ENCODE data around the gene TRIM34. TPM values are rescaled to one million over a fixed set of nuclear protein-coding genes. Genes with fewer than 3 reads are reported as not detected.
A peak's percentile ranks its signal among the peaks of the same experiment; 100 is the strongest.

TRIM34 gene
- total and polyA plus RNA-seq, 10 of the 15 experiments (the other 5 are each of a cell fraction or from before 2014, with no cell fraction given): 16.7 to 51.4 (median 21.5) TPM

GRCh38 chr11:5690216-5690615 is 65.4 kb downstream of the TRIM34 start (continued):
- TF ChIP-seq ZBTB4 (CRISPR knock-in tag; IDR thresholded peaks at IDR 0.05): no peak

- peak overlapping the region; percentile 80 for H3K4me2 ChIP-seq (ENCODE audit: control insufficient read depth, insufficient read depth)
- FAIRE-seq: no peak
- SMC1A ChIA-PET (ENCODE audit: uncharacterized antibody, unreplicated experiment): interaction anchor here (1.0 to 6.6 kb wide), 8 partner anchors 8 to 95 kb away, joined by 3 to 96 read pairs (median 6); partner anchors contain the start of gene TRIM6
- no peaks in the 10 kb centered on the region for H3K9me3 ChIP-seq (replicated peaks; ENCODE audit: control insufficient read depth, insufficient read depth, low read length)
- H3K36me3 ChIP-seq (ENCODE audit: control insufficient read depth in 2 of 2, insufficient read depth in 2 of 2, low read length in 1 of 2): peaks cover 0 to 7% of the 10 kb centered on the region in 2 experiments; a peak in 1 of 4 replicates
- BruUV-seq (replicated peaks): no TSS peak
- CTCF ChIA-PET: interaction anchor here (1.1 to 3.3 kb wide), 6 partner anchors 10 to 119 kb away, joined by 4 to 25 read pairs (median 6); partner anchors contain the start of gene OR52N2
- DNase-seq (ENCODE audit: low read depth, low spot score): no peak
- H3K27ac ChIP-seq (ENCODE audit: control insufficient read depth, insufficient read depth): peak overlapping the region; percentile 100
- H3K9ac ChIP-seq (ENCODE audit: control insufficient read depth, insufficient read depth, low read length): peak overlapping the region; percentile 100
- intact Hi-C loops (cut with micrococcal nuclease; ENCODE audit: unreplicated experiment) (loop anchor here (10.0 kb wide), 1 partner anchor 1054 kb away; no protein-coding TSS in a partner anchor), in situ Hi-C loops (cut with MboI) (loop anchor here (25.0 kb wide), 2 partner anchors 1822 to 1828 kb away; partner anchors contain the start of genes PPFIBP2 and STIM1)
- H4K20me1 ChIP-seq (ENCODE audit: control insufficient read depth, insufficient read depth): no peaks in the 10 kb centered on the region
- RAD21 ChIA-PET (ENCODE audit: unreplicated experiment): interaction anchor here (1.2 to 5.0 kb wide), 8 partner anchors 9 to 109 kb away, joined by 3 to 61 read pairs (median 6); partner anchors contain the start of gene TRIM34
- ATAC-seq: peak; percentile 28
- TF ChIP-seq MLLT1 (IDR thresholded peaks at IDR 0.05): 0 out of 2 replicates have a peak, but pooled peaks have one; percentile 1
- TF ChIP-seq MXI1 (IDR thresholded peaks at IDR 0.05; ENCODE audit: low read depth, low read length): 0 out of 2 replicates have a peak, but pooled peaks have one; percentile 59
- TF ChIP-seq KDM1A (IDR thresholded peaks at IDR 0.05; ENCODE audit: borderline replicate concordance): no peak
- 0 out of 2 replicates have a peak, but pooled peaks have one; percentile 11 for TF ChIP-seq NKRF (conservative IDR thresholded peaks at IDR 0.05)
- no peaks in the 10 kb centered on the region for H3K27me3 ChIP-seq (replicated peaks in 1 of 2; ENCODE audit: control insufficient read depth in 2 of 2, insufficient read depth in 2 of 2, low read length in 1 of 2)
- POLR2A ChIA-PET: interaction anchor here (3.4 to 6.1 kb wide), 3 partner anchors 9 to 65 kb away, joined by 25 to 58 read pairs (median 38); partner anchors contain the start of gene TRIM34
- H3K4me3 ChIP-seq: peak overlapping the region; percentile 78
- peaks cover 8% of the 10 kb centered on the region for H3K4me1 ChIP-seq (ENCODE audit: control insufficient read depth, insufficient read depth, low read length)
- H2AFZ ChIP-seq (ENCODE audit: control insufficient read depth, low read depth, low read length): no peak overlapping the region
- WGBS (ENCODE audit: insufficient coverage, insufficient replicate concordance, low lambda C conversion rate, missing lambda C conversion rate): 2% methylated on average over 5 of the region's 5 CpGs
- H3K79me2 ChIP-seq (ENCODE audit: control insufficient read depth, insufficient read depth, low read length): peaks cover 70% of the 10 kb centered on the region
These were observed 65.9 kb downstream of the TRIM34 start for GRCh38 chr11:5690736-5691135.
